SU-DHL-6 (cell line): ENCODE measurements around the gene TBCK.

Source experiments
- H2AFZ ChIP-seq: fragments of 200-600 bp; sonication (generic); 2 replicates; pipeline ENCODE4 v1.6.1; 2014; ENCODE audit warnings: low read depth, mild to moderate bottlenecking, moderate library complexity, mixed read lengths, antibody characterized with exemption, low read length; ENCODE audit not compliant: severe bottlenecking
- H3F3A ChIP-seq: fragments of 200-600 bp; shearing (Covaris generic); 2 replicates; pipeline ENCODE4 v1.6.0; 2016; ENCODE audit warnings: antibody characterized with exemption, mild to moderate bottlenecking; ENCODE audit not compliant: insufficient read depth
- H3K27ac ChIP-seq: fragments of 200-600 bp; sonication (generic); 2 replicates; pipeline ENCODE4 v1.5.1; 2016; ENCODE audit warnings: low read depth, mild to moderate bottlenecking, low read length, moderate library complexity, mixed read lengths
- H3K27me3 ChIP-seq: fragments of 200-600 bp; sonication (generic), shearing (Covaris generic); 2 replicates; pipeline ENCODE4 v1.6.0; 2014; ENCODE audit warnings: mild to moderate bottlenecking, low read length
- H3K36me3 ChIP-seq: fragments of 200-600 bp; sonication (generic); 2 replicates; pipeline ENCODE4 v1.6.1; 2014; ENCODE audit warnings: mild to moderate bottlenecking, low read length, mixed read lengths
- H3K4me2 ChIP-seq: fragments of 300-600, 200-600 bp; shearing (Covaris generic), sonication (generic); 2 replicates; pipeline ENCODE4 v1.6.0; 2014; ENCODE audit warnings: low read length, low read depth, mild to moderate bottlenecking; ENCODE audit not compliant: poor library complexity, severe bottlenecking
- H3K4me3 ChIP-seq: fragments of 200-600 bp; sonication (generic); 2 replicates; pipeline ENCODE4 v1.5.1; 2014; ENCODE audit warnings: antibody characterized with exemption, low read length, mild to moderate bottlenecking, mixed read lengths; ENCODE audit not compliant: insufficient read depth, poor library complexity, severe bottlenecking
- H3K79me2 ChIP-seq: fragments of 200-600 bp; sonication (generic); 2 replicates; pipeline ENCODE4 v1.6.1; 2014; ENCODE audit warnings: mild to moderate bottlenecking, low read length, moderate library complexity; ENCODE audit not compliant: insufficient read depth
- H3K9ac ChIP-seq: fragments of 200-600 bp; sonication (generic); 2 replicates; pipeline ENCODE4 v1.7.0; 2014; ENCODE audit warnings: mild to moderate bottlenecking, low read length
- H3K9me2 ChIP-seq: fragments of 200-600 bp; sonication (generic); replicated peaks from 2 replicates; pipeline ENCODE4 v1.6.1; 2014; ENCODE audit warnings: low read length; ENCODE audit not compliant: insufficient read depth
- H3K9me3 ChIP-seq: fragments of 200-600 bp; sonication (generic); 2 replicates; pipeline ENCODE4 v1.6.1; 2014; ENCODE audit warnings: low read length, mixed read lengths; ENCODE audit not compliant: insufficient read depth
- H4K20me1 ChIP-seq: fragments of 200-600 bp; sonication (generic); 2 replicates; pipeline ENCODE4 v1.6.1; 2014; ENCODE audit warnings: low read depth, mild to moderate bottlenecking, antibody characterized with exemption, low read length, moderate library complexity, mixed read lengths
- CTCF ChIP-seq: fragments of 200-600 bp; sonication (generic); IDR thresholded peaks from one replicate; pipeline ENCODE4 v1.5.1; 2017; ENCODE audit warnings: antibody characterized with exemption, mild to moderate bottlenecking, low read length, moderate library complexity; ENCODE audit not compliant: insufficient read depth, poor library complexity, severe bottlenecking
- EZH2phosphoT487 ChIP-seq: fragments of 200-600 bp; sonication (generic), shearing (Covaris generic); conservative IDR thresholded peaks from 2 replicates; pipeline ENCODE4 v1.6.1; 2018; ENCODE audit warnings: mild to moderate bottlenecking, antibody characterized with exemption, low read length, moderate library complexity, mixed read lengths

Gene TBCK

DNA sequence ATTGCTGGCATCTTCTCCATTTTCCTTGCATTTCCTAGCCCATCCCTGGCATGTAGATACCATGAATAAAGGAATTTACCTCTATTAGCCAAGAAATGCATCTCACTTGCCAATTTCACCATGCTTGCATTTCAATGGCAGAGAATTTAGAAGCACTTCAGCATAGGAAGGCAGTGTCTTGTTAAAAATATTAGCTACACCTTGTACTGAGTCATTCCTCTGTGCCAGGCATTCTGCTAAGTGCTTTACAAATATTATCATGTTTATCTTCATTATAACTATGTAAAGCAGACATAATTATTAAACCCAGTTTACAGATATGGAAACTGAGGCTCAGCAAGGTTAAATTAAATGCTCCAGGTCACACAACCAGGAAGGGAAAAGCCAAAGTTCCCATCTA lies 282.5 kb downstream of the TBCK start:
- H3K9ac ChIP-seq = no peak overlapping the region
- no peak overlapping the region for H3K4me3 ChIP-seq
- H3K79me2 ChIP-seq = no peaks in the 10 kb centered on the region
- TF ChIP-seq EZH2phosphoT487 = no peak
- no peak for TF ChIP-seq CTCF
- no peak overlapping the region for H3K4me2 ChIP-seq
- no peak overlapping the region for H2AFZ ChIP-seq
- H4K20me1 ChIP-seq = no peaks in the 10 kb centered on the region
- H3K27me3 ChIP-seq = no peaks in the 10 kb centered on the region
- H3K27ac ChIP-seq = no peak overlapping the region
- no peaks in the 10 kb centered on the region for H3K9me3 ChIP-seq
- no peaks in the 10 kb centered on the region for H3F3A ChIP-seq
- H3K9me2 ChIP-seq = no peaks in the 10 kb centered on the region
- H3K36me3 ChIP-seq = no peaks in the 10 kb centered on the region

GRCh38 chr4:106032851-106033286 lies 283.1 kb downstream of the TBCK start:
- H3K9me2 ChIP-seq = no peaks in the 10 kb centered on the region
- no peaks in the 10 kb centered on the region for H3K27me3 ChIP-seq
- no peak overlapping the region for H3K9ac ChIP-seq
- H4K20me1 ChIP-seq = no peaks in the 10 kb centered on the region
- no peaks in the 10 kb centered on the region for H3K36me3 ChIP-seq
- no peak overlapping the region for H3K27ac ChIP-seq
- no peaks in the 10 kb centered on the region for H3F3A ChIP-seq
- no peak overlapping the region for H3K4me2 ChIP-seq
- no peak overlapping the region for H3K4me3 ChIP-seq
- no peaks in the 10 kb centered on the region for H3K9me3 ChIP-seq
- no peaks in the 10 kb centered on the region for H3K79me2 ChIP-seq
- H2AFZ ChIP-seq = no peak overlapping the region
- TF ChIP-seq EZH2phosphoT487 (no peak), CTCF (no peak)

GRCh38 chr4:106022454-106022853 lies 293.6 kb downstream of the TBCK start:
- Histone ChIP-seq H4K20me1 (no peaks in the 10 kb centered on the region), H3K4me3 (no peak overlapping the region), H3K36me3 (no peaks in the 10 kb centered on the region), H3K9ac (no peak overlapping the region), H2AFZ (no peak overlapping the region), H3K27ac (no peak overlapping the region), H3F3A (no peaks in the 10 kb centered on the region), H3K27me3 (no peaks in the 10 kb centered on the region), H3K9me3 (no peaks in the 10 kb centered on the region), H3K4me2 (no peak overlapping the region), H3K79me2 (no peaks in the 10 kb centered on the region), H3K9me2 (no peaks in the 10 kb centered on the region)
- no peak for TF ChIP-seq CTCF
- no peak for TF ChIP-seq EZH2phosphoT487
